Fibroblast of pulmonary artery (primary cell): ENCODE data around the gene LDLRAD1.
"Not testable (repeated sequence)": the region's sequence is repeated elsewhere in the genome, so short reads cannot be mapped to it uniquely, and the experiment has no call there.

Experiments
- DNase-seq: peaks from one replicate; pipeline ENCODE4 v3.0.0-alpha.2; 2010; ENCODE audit warnings: low read depth
- H3K4me3 ChIP-seq: replicated peaks from 2 replicates; pipeline ENCODE4 v1.5.1; 2011; ENCODE audit warnings: low read depth, mild to moderate bottlenecking, control low read depth, low read length, moderate library complexity
- TF ChIP-seq, protein P1 (sequence below): IDR thresholded peaks from 2 replicates; pipeline ENCODE4 v1.5.1; 2011; ENCODE audit warnings: mild to moderate bottlenecking, control low read depth, low read length, inconsistent platforms; ENCODE audit errors: missing control alignments

The LDLRAD1 gene

DNA sequence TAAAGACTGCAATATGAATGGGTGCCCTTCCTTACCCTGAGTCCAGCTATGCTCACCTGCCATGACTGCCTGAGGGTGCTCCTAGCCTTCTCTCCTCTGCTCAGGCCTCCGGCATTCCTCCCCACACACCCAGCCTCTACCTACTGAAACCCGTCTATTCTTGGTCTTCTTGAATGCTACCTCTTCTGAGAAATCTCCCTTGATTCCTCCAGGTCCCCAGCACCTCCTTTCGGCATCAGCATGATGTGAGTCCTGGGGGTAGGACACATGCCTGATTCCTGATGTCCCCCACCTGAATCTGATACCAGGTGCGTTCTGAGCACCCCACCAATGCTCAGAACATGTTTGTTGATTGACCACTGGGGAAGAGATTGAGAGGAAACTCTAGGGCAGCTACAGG is 8.6 kb downstream of the LDLRAD1 start:
- no peak for DNase-seq
- no peak overlapping the region for H3K4me3 ChIP-seq
- TF ChIP-seq, protein P1, sequence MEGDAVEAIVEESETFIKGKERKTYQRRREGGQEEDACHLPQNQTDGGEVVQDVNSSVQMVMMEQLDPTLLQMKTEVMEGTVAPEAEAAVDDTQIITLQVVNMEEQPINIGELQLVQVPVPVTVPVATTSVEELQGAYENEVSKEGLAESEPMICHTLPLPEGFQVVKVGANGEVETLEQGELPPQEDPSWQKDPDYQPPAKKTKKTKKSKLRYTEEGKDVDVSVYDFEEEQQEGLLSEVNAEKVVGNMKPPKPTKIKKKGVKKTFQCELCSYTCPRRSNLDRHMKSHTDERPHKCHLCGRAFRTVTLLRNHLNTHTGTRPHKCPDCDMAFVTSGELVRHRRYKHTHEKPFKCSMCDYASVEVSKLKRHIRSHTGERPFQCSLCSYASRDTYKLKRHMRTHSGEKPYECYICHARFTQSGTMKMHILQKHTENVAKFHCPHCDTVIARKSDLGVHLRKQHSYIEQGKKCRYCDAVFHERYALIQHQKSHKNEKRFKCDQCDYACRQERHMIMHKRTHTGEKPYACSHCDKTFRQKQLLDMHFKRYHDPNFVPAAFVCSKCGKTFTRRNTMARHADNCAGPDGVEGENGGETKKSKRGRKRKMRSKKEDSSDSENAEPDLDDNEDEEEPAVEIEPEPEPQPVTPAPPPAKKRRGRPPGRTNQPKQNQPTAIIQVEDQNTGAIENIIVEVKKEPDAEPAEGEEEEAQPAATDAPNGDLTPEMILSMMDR: no peak

GRCh38 chr1:54008876-54009275 is 9.1 kb downstream of the LDLRAD1 start:
- no peak for DNase-seq
- H3K4me3 ChIP-seq: no peak overlapping the region
- TF ChIP-seq, protein P1: no peak

GRCh38 chr1:54007613-54008012 is 10.4 kb downstream of the LDLRAD1 start:
- DNase-seq: no peak
- no peak overlapping the region for H3K4me3 ChIP-seq
- TF ChIP-seq, protein P1: no peak

GRCh38 chr1:54006508-54006907 is 11.5 kb downstream of the LDLRAD1 start:
- H3K4me3 ChIP-seq: no peak overlapping the region
- DNase-seq: no peak
- TF ChIP-seq, protein P1: no peak

DNA sequence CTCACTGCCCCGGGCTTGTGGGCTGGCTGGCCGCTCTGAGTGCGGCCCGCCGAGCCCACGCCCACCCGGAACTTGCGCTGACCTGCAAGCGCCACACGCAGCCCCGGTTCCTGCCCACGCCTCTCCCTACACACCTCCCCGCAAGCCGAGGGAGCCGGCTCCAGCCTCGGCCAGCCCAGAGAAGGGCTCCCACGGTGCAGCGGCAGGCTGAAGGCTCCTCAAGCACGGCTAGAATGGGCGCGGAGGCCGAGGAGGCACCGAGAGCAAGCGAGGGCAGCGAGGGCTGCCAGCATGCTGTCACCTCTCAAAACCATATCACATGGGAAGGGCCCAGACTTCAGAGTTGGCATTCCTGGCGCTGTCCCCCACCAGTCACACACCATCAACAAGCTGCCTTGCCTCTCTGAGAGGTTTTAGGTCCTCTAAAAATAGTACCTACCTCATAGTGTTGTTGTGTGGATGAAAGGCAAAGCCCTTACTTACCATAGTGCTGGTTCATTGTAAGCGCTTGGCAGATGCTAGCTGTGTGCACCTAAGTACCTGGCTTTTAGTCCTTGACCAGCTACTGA is 13.4 kb downstream of the LDLRAD1 start:
- TF ChIP-seq, protein P1: no peak
- H3K4me3 ChIP-seq: no peak overlapping the region
- DNase-seq: no peak

DNA sequence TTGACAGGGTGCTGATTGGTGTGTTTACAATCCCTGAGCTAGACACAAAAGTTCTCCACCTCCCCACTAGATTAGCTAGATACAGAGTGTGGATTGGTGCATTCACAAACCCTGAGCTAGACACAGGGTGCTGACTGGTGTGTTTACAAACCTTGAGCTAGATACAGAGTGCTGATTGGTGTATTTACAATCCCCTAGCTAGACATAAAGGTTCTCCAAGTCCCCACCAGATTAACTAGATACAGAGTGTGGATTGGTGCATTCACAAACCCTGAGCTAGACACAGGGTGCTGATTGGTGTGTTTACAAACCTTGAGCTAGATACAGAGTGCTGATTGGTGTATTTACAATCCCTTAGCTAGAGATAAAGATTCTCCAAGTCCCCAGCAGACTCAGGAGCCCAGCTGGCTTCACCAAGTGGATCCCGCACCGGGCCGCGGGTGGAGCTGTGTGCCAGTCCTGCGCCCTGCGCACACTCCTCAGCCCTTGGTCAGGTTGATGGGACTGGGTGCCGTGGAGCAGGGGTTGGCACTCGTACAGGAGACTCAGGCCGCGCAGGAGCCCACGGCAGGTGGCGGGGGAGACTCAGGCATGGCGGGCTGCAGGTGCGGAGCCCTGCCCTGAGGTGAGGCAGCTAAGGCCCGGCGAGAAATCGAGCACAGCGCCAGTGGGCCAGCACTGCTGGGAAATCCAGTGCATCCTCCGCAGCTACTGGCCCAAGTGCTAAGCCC is 14.1 kb downstream of the LDLRAD1 start:
- not testable (repeated sequence) for DNase-seq, H3K4me3 ChIP-seq

- TF ChIP-seq, protein P1: no peak
- DNase-seq: no peak
- no peak overlapping the region for H3K4me3 ChIP-seq
These were observed 14.7 kb downstream of the LDLRAD1 start for GRCh38 chr1:54003249-54003646.
